ENCODE results near the gene SSTR4. TPM values are rescaled to one million over a fixed set of nuclear protein-coding genes. Genes with fewer than 3 reads are reported as not detected.

Gene SSTR4
- total RNA-seq, 1 experiment from 2014 or later = not detected

DNA sequence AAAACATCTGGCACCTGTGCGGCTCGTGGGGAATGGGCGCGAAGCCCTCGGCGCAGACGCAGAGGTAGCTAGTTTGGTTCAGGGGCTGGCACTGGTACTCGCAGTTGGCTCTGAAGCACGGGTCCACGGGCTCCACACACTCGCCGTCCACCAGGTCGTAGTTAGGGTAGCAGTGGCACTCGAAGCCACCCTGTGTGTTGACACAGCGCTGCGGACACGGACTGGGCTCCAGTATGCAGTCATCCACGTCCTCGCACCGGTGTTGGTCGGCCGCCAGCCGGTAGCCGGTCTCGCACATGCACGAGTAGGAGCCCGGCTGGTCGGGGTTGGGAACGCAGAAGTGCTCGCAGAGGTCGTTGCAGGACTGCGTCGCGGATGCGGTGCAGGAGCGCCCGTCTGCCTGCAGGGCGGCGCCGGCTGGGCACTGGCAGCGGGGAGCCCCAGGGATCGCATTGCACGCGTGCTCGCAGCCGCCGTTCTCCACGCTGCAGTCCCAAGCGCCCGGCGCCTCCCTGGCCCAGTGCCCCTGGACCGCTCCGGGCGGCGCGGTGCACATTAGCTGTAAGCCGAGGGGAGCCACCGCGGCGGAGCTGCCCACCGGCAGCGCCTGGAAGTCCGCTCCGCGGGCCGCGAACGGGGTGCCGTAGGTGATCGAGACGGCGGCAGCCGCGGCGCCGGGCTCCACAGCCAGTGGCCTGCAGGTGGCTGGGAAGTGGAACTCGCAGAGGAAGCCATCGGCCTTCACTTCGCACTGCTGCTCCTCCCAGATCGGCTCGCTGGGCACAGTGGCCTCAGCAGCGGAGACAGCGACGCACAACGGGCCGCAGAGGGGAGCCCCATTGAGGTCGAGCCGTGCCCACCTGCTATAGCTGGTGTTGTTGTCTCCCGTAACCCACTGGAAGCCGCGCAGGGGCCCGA lies 13.4 kb downstream of the SSTR4 start:
- H3K27ac Mint-ChIP-seq (ENCODE audit: low read depth, unreplicated experiment) = peak overlapping the region; percentile 62
- H3K4me1 Mint-ChIP-seq (ENCODE audit: insufficient read depth, unreplicated experiment) = peaks cover 30% of the 10 kb centered on the region
- TF ChIP-seq, protein P1, sequence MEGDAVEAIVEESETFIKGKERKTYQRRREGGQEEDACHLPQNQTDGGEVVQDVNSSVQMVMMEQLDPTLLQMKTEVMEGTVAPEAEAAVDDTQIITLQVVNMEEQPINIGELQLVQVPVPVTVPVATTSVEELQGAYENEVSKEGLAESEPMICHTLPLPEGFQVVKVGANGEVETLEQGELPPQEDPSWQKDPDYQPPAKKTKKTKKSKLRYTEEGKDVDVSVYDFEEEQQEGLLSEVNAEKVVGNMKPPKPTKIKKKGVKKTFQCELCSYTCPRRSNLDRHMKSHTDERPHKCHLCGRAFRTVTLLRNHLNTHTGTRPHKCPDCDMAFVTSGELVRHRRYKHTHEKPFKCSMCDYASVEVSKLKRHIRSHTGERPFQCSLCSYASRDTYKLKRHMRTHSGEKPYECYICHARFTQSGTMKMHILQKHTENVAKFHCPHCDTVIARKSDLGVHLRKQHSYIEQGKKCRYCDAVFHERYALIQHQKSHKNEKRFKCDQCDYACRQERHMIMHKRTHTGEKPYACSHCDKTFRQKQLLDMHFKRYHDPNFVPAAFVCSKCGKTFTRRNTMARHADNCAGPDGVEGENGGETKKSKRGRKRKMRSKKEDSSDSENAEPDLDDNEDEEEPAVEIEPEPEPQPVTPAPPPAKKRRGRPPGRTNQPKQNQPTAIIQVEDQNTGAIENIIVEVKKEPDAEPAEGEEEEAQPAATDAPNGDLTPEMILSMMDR (IDR thresholded peaks at IDR 0.05; ENCODE audit: unreplicated experiment) = no peak
- DNase-seq (ENCODE audit: unreplicated experiment) = no peak
- ChIA-PET CTCF (interaction anchor here (0.6 to 0.8 kb wide), 4 partner anchors 12 to 153 kb away, joined by 3 to 4 read pairs (median 3); no protein-coding TSS in a partner anchor), POLR2A (interaction anchor here (0.6 kb wide), 2 partner anchors 95 to 143 kb away, joined by 3 read pairs; no protein-coding TSS in a partner anchor)
- peak overlapping the region; percentile 74 for H3K4me3 Mint-ChIP-seq (ENCODE audit: unreplicated experiment)
- no peaks in the 10 kb centered on the region for H3K27me3 Mint-ChIP-seq (ENCODE audit: insufficient read depth, unreplicated experiment)
- intact Hi-C loops (cut with micrococcal nuclease) = loop anchor here (5.0 kb wide), 2 partner anchors 76 to 311 kb away; no protein-coding TSS in a partner anchor
- no TSS peak for BruUV-seq (replicated peaks)
- H3K9me3 Mint-ChIP-seq (ENCODE audit: unreplicated experiment) = no peaks in the 10 kb centered on the region
- H3K36me3 Mint-ChIP-seq (ENCODE audit: insufficient read depth, unreplicated experiment) = peaks cover 8% of the 10 kb centered on the region

DNA sequence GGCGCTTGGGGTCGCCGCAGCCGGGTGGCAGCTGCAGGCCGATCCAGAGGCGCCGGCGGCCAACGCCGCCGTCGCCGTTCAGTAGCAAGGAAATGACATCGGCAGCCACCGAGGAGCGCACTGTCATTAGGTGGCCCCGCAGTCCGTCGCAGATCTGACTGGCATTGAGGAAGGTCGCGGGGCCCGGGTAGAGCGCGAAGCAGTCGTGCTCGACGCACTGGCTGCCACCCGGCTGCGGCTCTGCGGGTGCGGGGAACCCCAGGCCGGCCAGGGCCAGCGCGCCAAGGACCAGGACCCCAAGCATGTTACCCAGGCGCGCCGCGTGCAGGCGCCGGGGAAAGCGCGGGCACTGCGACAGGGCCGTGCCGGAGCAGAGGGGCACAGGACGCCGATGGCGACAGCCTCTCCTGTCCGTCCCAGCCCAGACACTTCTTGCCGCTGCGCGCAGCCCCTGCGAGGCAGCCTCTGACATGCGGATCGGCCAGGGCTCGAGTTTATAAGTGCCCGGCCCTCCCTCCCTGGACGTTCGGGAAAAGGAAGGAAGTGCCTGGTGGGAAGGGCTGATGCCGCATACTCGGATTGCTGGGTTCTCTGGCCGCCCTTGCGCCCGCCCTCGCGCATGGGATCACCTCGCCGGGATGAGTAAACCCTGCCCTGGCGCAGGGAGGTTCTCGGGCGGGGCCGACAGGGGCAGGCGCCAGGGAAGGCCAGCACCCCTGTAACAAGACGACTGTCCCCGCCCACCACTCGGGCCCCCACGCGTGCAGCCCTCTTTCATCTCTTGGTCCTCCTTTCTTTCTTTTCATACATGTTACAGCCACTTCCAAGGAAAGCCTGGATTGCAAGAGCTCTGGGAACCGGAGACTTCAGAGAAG lies 14.3 kb downstream of the SSTR4 start, which contains the start of gene THBD:
Gene THBD, minus strand, starts transcription at position 472 of the 875 bp plus-strand sequence. Its CDS starts 168 bp downstream, at position 304.
- peak; percentile 93 for DNase-seq (ENCODE audit: unreplicated experiment)
- Mint-ChIP-seq H3K36me3 (ENCODE audit: insufficient read depth, unreplicated experiment) (peaks cover 8% of the 10 kb centered on the region), H3K9me3 (ENCODE audit: unreplicated experiment) (no peaks in the 10 kb centered on the region), H3K4me3 (ENCODE audit: unreplicated experiment) (peak within 1 kb of the TSS; percentile 74), H3K27ac (ENCODE audit: low read depth, unreplicated experiment) (peak within 1 kb of the TSS; percentile 92), H3K4me1 (ENCODE audit: insufficient read depth, unreplicated experiment) (peaks cover 25% of the 10 kb centered on the region), H3K27me3 (ENCODE audit: insufficient read depth, unreplicated experiment) (no peaks in the 10 kb centered on the region)
- intact Hi-C loops (cut with micrococcal nuclease) = loop anchor here (1.0 to 5.0 kb wide), 8 partner anchors 77 to 359 kb away; no protein-coding TSS in a partner anchor
- BruUV-seq (replicated peaks) = no TSS peak
- TF ChIP-seq, protein P1 (IDR thresholded peaks at IDR 0.05; ENCODE audit: unreplicated experiment) = no peak
- POLR2A ChIA-PET = interaction anchor here (0.6 to 2.0 kb wide), 13 partner anchors 17 to 308 kb away, joined by 3 to 14 read pairs (median 4); partner anchors contain the start of gene NXT1
- CTCF ChIA-PET = interaction anchor here (0.6 to 2.3 kb wide), 20 partner anchors 12 to 537 kb away, joined by 3 to 12 read pairs (median 4); no protein-coding TSS in a partner anchor

DNA sequence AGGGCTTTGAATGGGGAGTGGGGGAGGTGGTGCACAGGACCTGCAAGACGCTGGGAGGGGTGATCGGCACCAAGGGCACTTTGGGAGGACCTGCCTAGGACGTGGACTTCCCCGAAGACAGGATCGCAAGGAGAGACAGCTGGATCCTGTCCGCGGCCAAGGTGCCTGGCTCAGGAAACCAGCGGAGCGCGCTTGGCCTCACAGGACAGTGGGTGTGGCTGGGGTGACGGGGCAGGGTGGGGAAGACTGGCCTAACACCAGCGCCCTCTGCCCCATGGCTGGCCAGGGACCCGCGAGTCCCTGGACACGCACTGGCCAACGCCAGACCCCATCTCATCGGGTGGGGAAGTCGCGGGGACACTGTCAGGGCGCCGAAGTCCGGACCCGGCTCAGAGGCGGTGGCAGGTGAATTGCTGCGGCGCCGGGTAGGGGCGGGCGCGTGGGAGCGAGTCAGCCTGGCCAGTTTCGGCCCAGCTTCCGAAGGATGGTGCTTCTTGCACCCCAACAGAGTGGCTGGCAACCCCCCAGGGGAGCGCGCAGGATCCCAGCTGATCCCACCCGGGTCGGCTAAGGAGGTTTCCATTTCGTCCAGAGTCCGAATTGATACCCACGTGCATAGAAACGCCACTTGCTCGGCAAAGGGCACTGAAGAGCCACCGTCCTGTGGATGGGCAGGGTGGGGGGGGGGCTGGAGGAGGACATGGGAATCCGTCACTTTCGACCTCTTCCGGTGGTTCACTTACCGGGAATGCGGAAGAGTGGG lies 15.1 kb downstream of the SSTR4 start:
- H3K4me1 Mint-ChIP-seq (ENCODE audit: insufficient read depth, unreplicated experiment) = peaks cover 20% of the 10 kb centered on the region
- CTCF ChIA-PET = interaction anchor here (0.6 to 2.3 kb wide), 35 partner anchors 8 to 536 kb away, joined by 3 to 12 read pairs (median 5); no protein-coding TSS in a partner anchor
- peak overlapping the region; percentile 74 for H3K4me3 Mint-ChIP-seq (ENCODE audit: unreplicated experiment)
- POLR2A ChIA-PET = interaction anchor here (0.5 to 2.0 kb wide), 21 partner anchors 9 to 307 kb away, joined by 3 to 14 read pairs (median 4); partner anchors contain the start of gene NXT1
- no peaks in the 10 kb centered on the region for H3K9me3 Mint-ChIP-seq (ENCODE audit: unreplicated experiment)
- H3K27me3 Mint-ChIP-seq (ENCODE audit: insufficient read depth, unreplicated experiment) = no peaks in the 10 kb centered on the region
- TF ChIP-seq, protein P1 (IDR thresholded peaks at IDR 0.05; ENCODE audit: unreplicated experiment) = no peak
- H3K36me3 Mint-ChIP-seq (ENCODE audit: insufficient read depth, unreplicated experiment) = peaks cover 8% of the 10 kb centered on the region
- intact Hi-C loops (cut with micrococcal nuclease) = loop anchor here (1.0 to 2.0 kb wide), 6 partner anchors 113 to 359 kb away; no protein-coding TSS in a partner anchor
- peak overlapping the region; percentile 92 for H3K27ac Mint-ChIP-seq (ENCODE audit: low read depth, unreplicated experiment)
- DNase-seq (ENCODE audit: unreplicated experiment) = peak; percentile 78
- BruUV-seq (replicated peaks) = no TSS peak
